GM21360 (cell line): Measurements from ENCODE around the gene PCDHA1.

ENCODE experiments used
- ATAC-seq: cut with Tn5 transposase; IDR thresholded peaks from one replicate; pipeline ENCODE4 v1.9.1; 2021; ENCODE audit warnings: mild to moderate bottlenecking, moderate library complexity; ENCODE audit not compliant: unreplicated experiment

The PCDHA1 gene

DNA sequence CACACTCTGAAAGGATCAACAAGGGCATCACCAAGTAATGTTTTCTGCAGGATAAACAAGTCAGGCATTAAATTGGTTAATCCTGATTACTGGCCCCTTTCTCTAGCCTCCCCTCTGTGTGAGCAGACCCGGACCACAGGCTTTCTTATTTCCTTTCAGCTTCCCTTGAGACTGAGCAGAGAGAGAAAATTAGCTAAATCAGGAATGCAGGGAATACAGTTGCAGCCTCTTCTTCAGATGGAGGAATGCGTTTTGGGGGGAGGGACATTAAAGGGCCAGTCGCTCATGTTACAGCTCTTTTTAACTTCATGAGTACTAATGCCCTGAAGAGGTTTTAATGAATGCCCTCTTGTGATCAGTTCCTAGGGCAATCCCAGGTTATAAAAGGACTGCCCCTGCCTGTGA, 200.2 kb downstream of the PCDHA1 start:
- ATAC-seq = no peak

DNA sequence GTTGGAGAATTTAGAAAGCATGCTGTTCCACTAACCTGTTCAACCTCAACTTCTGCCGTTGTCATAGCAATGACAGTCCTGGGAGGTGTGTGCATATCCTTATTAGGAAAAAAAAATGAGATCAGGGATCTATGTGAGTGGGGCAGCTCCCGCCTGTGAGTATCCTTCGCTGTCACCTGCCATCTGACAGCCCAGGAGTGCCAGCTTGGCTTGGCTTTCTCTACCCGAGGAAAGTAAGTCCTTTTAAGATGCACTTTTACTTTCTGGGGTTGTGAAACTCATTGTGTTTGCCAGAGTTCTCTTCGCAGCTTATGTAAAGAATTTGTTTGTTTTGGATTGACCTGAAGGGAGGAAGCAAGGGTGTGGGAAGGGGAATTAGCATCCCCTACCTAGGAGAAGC, 202.2 kb downstream of the PCDHA1 start:
- ATAC-seq = no peak

GRCh38 chr5:140988608-140989007, 202.7 kb downstream of the PCDHA1 start:
- ATAC-seq = no peak

GRCh38 chr5:140989254-140990020, 203.5 kb downstream of the PCDHA1 start:
- ATAC-seq = no peak

DNA sequence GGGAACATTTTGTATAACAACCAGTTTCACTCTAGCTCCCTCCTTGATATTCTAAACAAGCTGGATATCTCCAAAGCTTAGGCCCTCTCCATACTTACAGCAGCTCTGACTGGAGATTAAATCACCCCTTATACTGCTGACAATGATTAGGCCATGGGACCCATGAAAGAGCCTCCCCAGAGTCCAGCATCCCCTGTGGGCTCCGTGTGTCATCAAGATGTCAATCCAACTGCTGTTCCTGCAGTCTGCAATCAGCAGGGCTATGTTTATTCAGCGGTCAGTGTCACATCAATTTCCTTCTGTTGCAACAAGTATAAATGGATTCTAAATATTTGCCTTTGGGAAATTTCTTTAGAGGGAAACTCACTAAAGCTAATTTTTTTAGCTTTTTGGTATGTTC, 206.9 kb downstream of the PCDHA1 start:
- no peak for ATAC-seq

DNA sequence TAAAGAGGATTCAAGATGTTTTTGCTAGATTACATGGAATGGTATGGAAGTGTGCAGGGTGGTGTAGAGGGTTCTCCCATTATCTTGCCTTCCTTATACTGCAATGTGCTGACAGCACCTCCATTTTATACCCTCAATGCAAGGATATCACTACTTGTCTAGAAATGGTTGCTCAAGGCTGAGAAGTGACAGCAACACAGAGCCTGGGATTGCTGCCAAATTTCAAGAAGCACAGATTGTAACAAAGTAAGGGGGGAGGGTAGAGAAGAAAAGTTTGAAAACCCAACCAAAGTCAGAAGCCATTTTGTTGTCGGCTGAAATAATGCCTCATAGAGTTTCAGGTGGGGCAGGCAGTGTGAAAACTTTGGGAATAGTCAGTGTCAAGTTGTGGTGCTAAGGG, 210.1 kb downstream of the PCDHA1 start:
- no peak for ATAC-seq

GRCh38 chr5:140998921-140999410, 213.0 kb downstream of the PCDHA1 start:
- ATAC-seq = no peak

DNA sequence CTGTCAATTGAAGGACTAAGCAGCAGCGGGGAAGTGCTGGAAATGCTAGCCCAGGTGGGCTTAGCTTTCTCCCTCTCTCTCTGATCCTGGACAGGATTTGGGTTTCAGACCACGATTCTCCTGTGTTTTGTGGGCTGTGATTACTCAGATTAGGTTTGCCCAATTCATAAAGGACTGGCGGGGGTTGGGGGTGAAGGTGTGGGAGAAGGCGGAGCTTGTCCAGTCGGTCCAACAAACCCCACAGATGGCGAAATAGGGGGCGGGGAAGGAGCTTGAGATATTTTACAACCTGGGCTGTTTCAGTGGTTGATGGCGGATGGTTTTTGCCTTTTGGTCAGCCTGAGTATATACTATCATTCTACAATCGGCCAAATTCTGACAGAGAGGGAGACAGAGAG, 215.5 kb downstream of the PCDHA1 start:
- ATAC-seq = no peak

GRCh38 chr5:141001844-141002604, 216.1 kb downstream of the PCDHA1 start:
- no peak for ATAC-seq

GRCh38 chr5:141002605-141002965, 216.6 kb downstream of the PCDHA1 start:
- ATAC-seq = no peak

DNA sequence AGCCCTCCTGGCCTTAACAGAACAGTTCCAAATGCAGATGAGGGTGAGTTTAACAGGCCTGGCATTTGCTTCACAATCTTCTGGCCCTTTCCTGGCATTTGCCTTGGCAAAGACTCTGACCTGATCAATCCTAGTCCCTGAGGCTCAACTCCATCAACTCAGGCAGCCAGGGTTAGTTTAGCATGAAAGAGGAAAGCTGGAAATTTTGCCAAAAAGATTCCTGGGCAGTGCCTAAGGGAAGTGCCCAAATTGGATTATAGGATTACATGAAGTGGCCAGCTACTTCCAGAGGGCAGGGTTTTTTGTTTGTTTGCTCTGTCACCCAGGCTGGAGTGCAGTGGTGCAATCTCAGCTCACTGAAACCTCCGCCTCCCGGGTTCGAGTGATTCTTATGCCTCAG, 217.1 kb downstream of the PCDHA1 start:
- ATAC-seq = no peak

- no peak for ATAC-seq
Measured at GRCh38 chr5:141003791-141004611, 218.1 kb downstream of the PCDHA1 start.

GRCh38 chr5:141007791-141008190, 221.9 kb downstream of the PCDHA1 start:
- ATAC-seq = no peak

DNA sequence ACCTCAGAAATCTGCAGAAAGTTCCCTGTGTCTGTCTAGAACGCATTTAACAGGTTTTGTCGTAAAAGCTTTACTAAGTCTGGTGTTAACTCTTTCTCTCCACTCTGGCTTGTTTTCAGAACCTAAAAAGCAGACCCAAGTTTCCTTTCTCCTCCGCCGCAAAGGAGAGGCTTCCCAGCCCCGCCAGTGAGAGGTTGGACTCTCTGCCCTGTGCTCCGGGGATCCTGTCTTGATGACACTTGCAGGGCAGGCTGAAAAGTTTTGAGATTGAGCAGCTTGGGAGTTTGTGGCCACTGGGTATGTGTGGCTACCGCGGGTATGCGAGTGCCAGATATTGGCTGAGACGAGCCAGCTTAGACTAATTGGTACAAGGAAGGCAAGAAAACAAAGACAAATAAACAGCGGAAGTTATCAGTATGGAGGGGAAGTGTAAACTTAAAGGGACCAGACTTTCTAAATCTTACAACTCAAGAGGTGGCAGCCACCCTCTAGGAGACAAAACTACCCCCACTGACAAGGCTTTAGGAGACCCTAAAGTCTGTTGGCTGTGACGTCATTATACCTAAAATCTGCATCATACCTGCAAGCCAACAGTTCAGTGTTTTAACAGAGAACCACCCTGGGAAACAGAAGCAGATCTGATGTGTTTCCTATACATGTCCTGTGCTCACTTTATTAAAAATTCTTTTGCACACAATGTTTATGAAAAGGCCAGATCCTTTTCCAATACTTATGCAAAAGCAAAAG, 224.3 kb downstream of the PCDHA1 start:
- no peak for ATAC-seq

GRCh38 chr5:141017943-141018342, 232.0 kb downstream of the PCDHA1 start:
- ATAC-seq = no peak

- ATAC-seq = no peak
Measured at GRCh38 chr5:141022384-141022783, 236.4 kb downstream of the PCDHA1 start.

GRCh38 chr5:141031006-141031405, 245.1 kb downstream of the PCDHA1 start:
- no peak for ATAC-seq

DNA sequence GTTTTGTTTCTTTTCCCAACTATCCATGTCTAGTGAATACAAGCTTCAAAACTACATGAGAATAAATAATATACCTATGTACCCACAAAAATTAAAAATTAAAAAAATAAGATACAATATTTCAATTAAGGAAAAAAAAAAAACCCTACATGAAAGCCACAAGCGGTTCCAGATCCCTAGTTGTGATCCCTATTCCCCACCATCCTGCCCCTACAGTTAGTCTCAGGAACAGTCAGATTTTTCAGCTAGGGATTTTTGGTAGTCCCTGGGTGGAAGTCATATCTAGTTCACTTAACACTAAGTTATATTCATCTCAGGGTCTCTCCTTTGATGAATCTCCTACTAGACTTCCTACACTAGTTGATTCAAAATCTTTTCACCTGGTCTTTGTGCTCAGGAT, 246.7 kb downstream of the PCDHA1 start:
- no peak for ATAC-seq

- ATAC-seq = no peak
Measured at GRCh38 chr5:141039061-141039460, 253.1 kb downstream of the PCDHA1 start.

DNA sequence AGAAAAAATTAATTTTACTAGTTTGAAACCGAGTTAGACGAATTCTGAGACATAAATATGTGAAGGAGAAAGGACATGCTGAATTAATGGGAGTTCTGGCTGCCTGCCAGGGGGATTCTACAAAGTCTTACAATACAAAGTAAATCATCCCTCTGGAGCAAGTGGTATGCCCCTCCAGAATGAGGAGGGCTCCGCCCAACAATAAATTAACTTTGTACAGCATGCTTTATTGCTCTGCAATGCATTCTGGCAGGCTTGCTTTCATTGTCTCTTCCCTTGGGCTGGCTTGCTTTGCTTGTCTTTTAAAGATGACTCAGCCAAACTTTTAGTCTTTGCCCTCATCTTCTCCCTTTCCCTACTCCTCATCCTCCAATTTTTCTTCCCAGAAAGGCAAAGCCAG, 253.6 kb downstream of the PCDHA1 start:
- ATAC-seq = no peak
